Activated naive CD8-positive, alpha-beta T cell treated with anti-CD3 and anti-CD28 coated beads, Interleukin-2, amount 10 ng/mL, durations not matched to agents 7 days and 5 days (primary cell): ENCODE results near the gene LRBA. TPM values are rescaled to one million over a fixed set of nuclear protein-coding genes. Genes with fewer than 3 reads are reported as not detected.
"Not testable (repeated sequence)": the region's sequence is repeated elsewhere in the genome, so short reads cannot be mapped to it uniquely, and the experiment has no call there.

ENCODE experiments used
- ATAC-seq: fragments of 150-1000 bp; cut with Tn5 transposase; one replicate; pipeline ENCODE4 v1.10.0; 2021; ENCODE audit warnings: low read depth, moderate library complexity
- POLR2A ChIA-PET: fragments of 350-600 bp; sonication (Branson Sonifier 250); formaldehyde crosslinking; loops from one replicate; lab custom pipeline; 2021; ENCODE audit warnings: antibody characterized with exemption; lab: Charles Lee
- DNase-seq: peaks from one replicate; pipeline ENCODE4 v3.0.0; 2021
- H3K27ac Mint-ChIP-seq: one replicate; pipeline ENCODE4 v1.8.0; 2022; ENCODE audit warnings: mild to moderate bottlenecking, mixed read lengths
- H3K27me3 Mint-ChIP-seq: one replicate; pipeline ENCODE4 v1.8.0; 2022; ENCODE audit warnings: mild to moderate bottlenecking, moderate library complexity, mixed read lengths
- H3K36me3 Mint-ChIP-seq: one replicate; pipeline ENCODE4 v1.8.0; 2021; ENCODE audit warnings: mild to moderate bottlenecking, mixed read lengths
- H3K4me1 Mint-ChIP-seq: one replicate; pipeline ENCODE4 v1.8.0; 2021; ENCODE audit warnings: mixed read lengths
- H3K4me3 Mint-ChIP-seq: one replicate; pipeline ENCODE4 v1.8.0; 2022; ENCODE audit warnings: mild to moderate bottlenecking, moderate library complexity, mixed read lengths
- H3K9me3 Mint-ChIP-seq: one replicate; pipeline ENCODE4 v1.8.0; 2021; ENCODE audit warnings: mixed read lengths
- total RNA-seq, 2 experiments: library from RNA; stranded (reverse); gene quantifications; one replicate each; pipeline ENCODE4 v1.2.3, GENCODE V29; 2021

The LRBA gene
- total RNA-seq, 2 experiments from 2014 or later = 47.9 to 50.6 TPM

DNA sequence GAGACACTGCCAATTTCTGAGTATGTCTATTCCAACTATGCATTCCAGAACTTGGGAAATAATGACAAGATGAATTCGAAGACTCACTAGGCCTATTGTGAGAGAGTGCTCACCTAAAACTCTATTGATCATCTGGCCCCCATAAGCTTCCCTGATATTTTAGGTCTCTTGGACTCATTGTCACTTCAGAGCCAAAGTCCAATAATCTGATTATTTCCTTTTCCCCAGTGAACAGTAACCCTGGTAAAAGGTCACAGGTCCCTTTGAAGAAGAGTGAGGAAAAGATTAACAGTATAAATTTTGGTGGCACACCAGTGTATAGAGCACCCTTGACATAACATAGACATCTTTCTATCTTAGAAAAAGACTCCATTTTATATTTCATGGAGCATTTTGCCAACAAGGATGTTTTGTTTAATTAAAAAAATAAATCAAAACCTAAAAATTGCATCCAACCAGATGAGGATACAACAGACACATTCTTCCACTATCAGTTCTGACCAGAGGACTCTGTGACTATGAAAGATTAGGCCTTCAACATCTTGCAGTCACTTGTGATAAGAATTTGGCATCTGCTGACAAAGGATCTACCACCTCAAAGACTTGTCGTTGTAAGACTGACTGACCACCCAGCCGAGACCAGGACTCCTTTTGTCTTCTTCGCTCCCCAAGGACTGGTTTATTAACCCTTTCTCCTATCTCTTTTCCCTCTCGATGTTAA is 241.2 kb downstream of the LRBA start:
- DNase-seq = no peak
- H3K4me1 Mint-ChIP-seq = peaks cover 1% of the 10 kb centered on the region
- ATAC-seq = no peak
- H3K4me3 Mint-ChIP-seq = no peak overlapping the region
- peaks cover 2% of the 10 kb centered on the region for H3K9me3 Mint-ChIP-seq
- POLR2A ChIA-PET = no interaction called here
- no peaks in the 10 kb centered on the region for H3K27me3 Mint-ChIP-seq
- peaks cover 20% of the 10 kb centered on the region for H3K36me3 Mint-ChIP-seq
- no peak overlapping the region for H3K27ac Mint-ChIP-seq

DNA sequence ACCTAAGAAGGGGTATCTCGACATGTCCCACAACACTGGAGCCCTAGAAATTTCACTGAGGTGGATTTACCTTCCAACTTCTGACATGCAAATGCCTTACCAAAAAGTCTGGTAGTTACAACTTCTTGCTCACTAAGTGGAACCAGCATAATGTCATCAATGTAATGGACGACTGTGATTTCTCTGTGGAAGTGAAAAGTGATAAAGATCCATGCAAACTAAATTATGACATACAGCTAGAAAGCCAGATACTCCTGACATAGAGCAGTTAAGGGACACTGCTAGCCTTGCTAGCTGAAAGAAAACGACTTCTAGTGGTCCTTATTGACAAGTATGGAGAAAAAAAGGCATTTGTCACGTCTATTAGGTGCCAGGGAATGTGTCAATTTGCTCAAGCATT is 242.1 kb downstream of the LRBA start:
- no peaks in the 10 kb centered on the region for H3K27me3 Mint-ChIP-seq
- ATAC-seq = no peak
- POLR2A ChIA-PET = no interaction called here

DNA sequence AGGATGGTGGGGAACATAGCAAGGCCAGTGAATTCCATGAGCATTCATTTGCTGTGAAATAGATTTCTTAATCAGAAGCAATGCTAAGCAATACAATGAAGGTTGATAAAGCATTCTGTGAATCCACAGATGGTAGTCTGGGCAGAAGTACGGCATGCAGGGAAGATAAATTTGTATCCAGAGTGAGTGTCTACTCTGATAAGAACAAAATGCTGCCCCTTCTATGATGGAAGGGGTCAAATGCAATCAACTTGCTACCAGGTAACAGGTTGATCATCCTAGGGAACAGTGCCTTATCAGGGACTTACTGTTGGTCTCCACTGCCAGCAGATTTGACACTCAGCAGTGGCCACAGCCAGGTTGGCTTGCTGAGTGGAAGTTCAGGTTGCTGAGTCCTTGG is 243.7 kb downstream of the LRBA start:
- Mint-ChIP-seq H3K27ac (peak overlapping the region; percentile 38), H3K9me3 (peaks cover 1% of the 10 kb centered on the region), H3K4me1 (peaks cover 1% of the 10 kb centered on the region), H3K4me3 (no peak overlapping the region), H3K36me3 (peaks cover 19% of the 10 kb centered on the region), H3K27me3 (no peaks in the 10 kb centered on the region)
- no peak for DNase-seq
- ATAC-seq = no peak
- POLR2A ChIA-PET = no interaction called here

More for the DNA sequence above, 242.1 kb downstream of the LRBA start:
- no peak for DNase-seq
- no peak overlapping the region for H3K27ac Mint-ChIP-seq
- H3K4me3 Mint-ChIP-seq = no peak overlapping the region
- peaks cover 2% of the 10 kb centered on the region for H3K9me3 Mint-ChIP-seq
- peaks cover 20% of the 10 kb centered on the region for H3K36me3 Mint-ChIP-seq
- H3K4me1 Mint-ChIP-seq = peaks cover 2% of the 10 kb centered on the region

DNA sequence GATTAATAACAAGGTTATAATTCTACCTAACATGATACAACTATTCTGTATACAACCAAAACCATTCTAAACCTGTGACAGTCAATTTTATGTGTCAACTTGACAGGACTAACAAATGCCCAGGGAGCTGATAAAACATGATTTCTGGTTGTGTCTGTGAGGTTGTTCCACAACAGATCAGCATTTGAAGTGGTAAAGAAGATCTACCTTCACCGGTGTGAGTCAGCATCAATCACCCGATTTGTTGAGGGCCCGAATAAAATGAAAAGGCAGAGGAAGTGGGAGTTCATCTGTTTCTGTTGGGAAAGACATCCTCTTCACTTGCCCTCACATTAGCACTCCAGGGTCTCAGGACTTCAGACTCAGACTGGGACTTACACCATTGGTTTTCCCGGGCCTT is 245.2 kb downstream of the LRBA start:
- Mint-ChIP-seq H3K27ac (no peak overlapping the region), H3K4me1 (peaks cover 1% of the 10 kb centered on the region), H3K27me3 (no peaks in the 10 kb centered on the region), H3K4me3 (no peak overlapping the region), H3K36me3 (peaks cover 21% of the 10 kb centered on the region), H3K9me3 (peaks cover 1% of the 10 kb centered on the region)
- ATAC-seq = no peak
- POLR2A ChIA-PET = no interaction called here
- DNase-seq = no peak

DNA sequence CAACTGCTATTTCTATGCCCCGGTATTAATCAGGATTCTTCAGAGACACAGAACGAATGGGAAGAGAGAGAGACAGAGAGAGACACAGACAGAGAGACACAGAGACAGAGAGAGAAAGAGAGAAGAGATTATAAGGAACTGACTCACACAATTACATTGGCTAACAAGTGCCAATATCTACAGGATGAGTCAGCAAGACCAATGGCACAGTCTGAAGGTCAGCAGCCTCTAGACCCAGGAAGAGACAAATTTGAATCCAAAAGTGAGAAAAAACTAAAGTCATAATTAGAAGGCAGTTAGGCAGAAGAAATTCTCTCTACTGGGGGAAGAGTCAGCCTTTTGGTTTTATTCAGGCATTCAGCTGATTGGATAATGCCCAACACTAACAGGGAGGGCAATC is 245.8 kb downstream of the LRBA start:
- Mint-ChIP-seq H3K9me3 (peaks cover 2% of the 10 kb centered on the region), H3K36me3 (peaks cover 21% of the 10 kb centered on the region), H3K4me3 (no peak overlapping the region), H3K27me3 (no peaks in the 10 kb centered on the region), H3K27ac (no peak overlapping the region), H3K4me1 (peaks cover 1% of the 10 kb centered on the region)
- no peak for DNase-seq
- POLR2A ChIA-PET = no interaction called here
- ATAC-seq = no peak

DNA sequence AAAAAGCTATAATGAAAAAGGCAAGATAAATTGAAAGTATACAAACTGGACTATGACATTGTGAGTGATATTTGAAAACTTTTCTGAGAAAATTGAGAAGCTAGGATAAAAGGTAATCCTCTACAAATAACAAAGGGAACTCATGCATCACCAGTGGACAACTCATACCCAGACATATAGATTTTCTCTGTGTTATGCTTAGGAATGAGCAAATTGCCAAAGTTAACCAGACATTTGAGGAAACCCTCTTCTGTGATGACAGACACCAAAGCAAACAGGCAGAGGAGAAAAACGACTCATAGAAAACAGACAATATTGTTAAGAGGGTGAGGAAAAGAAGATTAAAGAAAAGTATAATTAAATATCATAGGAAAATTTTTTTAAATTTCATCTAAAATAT is 246.6 kb downstream of the LRBA start:
- no peak for ATAC-seq
- peaks cover 2% of the 10 kb centered on the region for H3K9me3 Mint-ChIP-seq
- no peak overlapping the region for H3K27ac Mint-ChIP-seq
- no peak overlapping the region for H3K4me3 Mint-ChIP-seq
- H3K27me3 Mint-ChIP-seq = no peaks in the 10 kb centered on the region
- POLR2A ChIA-PET = no interaction called here
- DNase-seq = no peak
- peaks cover 19% of the 10 kb centered on the region for H3K36me3 Mint-ChIP-seq
- H3K4me1 Mint-ChIP-seq = peaks cover 1% of the 10 kb centered on the region

DNA sequence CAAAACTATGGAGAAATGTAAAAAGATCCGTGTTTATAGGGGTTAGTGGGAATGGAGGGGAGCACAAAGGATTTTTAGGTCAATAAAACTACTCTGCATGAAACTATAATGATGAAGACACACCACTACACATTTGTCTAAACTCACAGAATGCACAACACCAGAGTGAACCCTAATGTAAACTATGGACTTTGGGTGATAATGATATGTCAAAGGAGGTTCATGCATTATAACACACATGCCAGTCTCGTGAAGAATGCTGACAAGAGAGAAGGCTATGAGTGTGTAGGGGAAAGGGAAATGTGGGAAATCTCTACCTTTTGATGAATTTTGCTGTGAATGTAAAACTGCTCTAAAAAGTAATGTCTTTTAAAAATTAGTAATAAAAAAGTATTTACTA is 249.9 kb downstream of the LRBA start:
- no peak for DNase-seq

DNA sequence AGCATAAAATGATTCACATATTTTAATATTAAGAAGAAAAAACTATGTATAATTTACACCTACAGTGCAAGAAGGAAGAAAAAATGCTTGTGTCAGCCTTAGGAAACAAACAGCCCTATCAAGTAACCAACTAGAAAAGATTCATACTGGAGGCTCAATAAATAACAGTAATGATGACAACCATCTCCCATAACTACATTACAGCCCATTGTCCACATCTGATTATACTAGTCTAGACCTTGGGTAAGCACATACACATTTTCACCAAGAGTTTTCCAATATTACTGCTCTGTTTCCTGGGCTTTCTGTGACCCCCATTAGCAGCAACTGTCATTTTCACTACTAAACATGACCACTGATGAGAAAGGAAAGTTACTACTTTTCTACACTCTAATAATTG is 263.4 kb downstream of the LRBA start:
- no peaks in the 10 kb centered on the region for H3K4me1 Mint-ChIP-seq
- POLR2A ChIA-PET = no interaction called here

More for the DNA sequence above, 249.9 kb downstream of the LRBA start:
- H3K4me1 Mint-ChIP-seq = peaks cover 1% of the 10 kb centered on the region
- no peak for ATAC-seq
- no peak overlapping the region for H3K4me3 Mint-ChIP-seq
- POLR2A ChIA-PET = no interaction called here
- no peaks in the 10 kb centered on the region for H3K27me3 Mint-ChIP-seq
- no peak overlapping the region for H3K27ac Mint-ChIP-seq
- H3K9me3 Mint-ChIP-seq = peaks cover 2% of the 10 kb centered on the region
- H3K36me3 Mint-ChIP-seq = peaks cover 19% of the 10 kb centered on the region

DNA sequence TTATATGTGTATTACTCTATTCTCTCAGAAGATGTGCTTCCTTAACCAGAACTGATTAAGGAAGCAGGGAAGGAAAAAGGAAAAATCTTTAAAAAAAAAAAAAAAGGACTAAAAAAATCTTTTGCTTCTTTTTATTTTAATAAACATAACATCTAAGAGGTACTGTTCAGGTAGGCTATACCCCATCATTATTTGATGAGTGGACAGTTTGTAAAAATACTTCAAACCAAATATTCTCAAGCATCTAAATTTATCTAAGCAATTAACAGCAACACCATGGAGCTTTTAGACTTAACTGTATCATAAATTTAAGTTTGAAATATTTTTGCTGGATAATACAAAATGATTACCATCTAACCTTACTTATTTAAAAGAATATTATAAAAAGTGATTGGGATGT is 264.3 kb downstream of the LRBA start:
- H3K36me3 Mint-ChIP-seq = peaks cover 18% of the 10 kb centered on the region
- POLR2A ChIA-PET = no interaction called here
- H3K27me3 Mint-ChIP-seq = no peaks in the 10 kb centered on the region
- no peak overlapping the region for H3K4me3 Mint-ChIP-seq
- H3K27ac Mint-ChIP-seq = no peak overlapping the region
- ATAC-seq (no peak), DNase-seq (no peak)
- no peaks in the 10 kb centered on the region for H3K9me3 Mint-ChIP-seq
- H3K4me1 Mint-ChIP-seq = no peaks in the 10 kb centered on the region

More for the DNA sequence above, 263.4 kb downstream of the LRBA start:
- H3K4me3 Mint-ChIP-seq = no peak overlapping the region
- H3K27ac Mint-ChIP-seq = no peak overlapping the region
- DNase-seq (no peak), ATAC-seq (no peak)
- no peaks in the 10 kb centered on the region for H3K9me3 Mint-ChIP-seq
- H3K27me3 Mint-ChIP-seq = no peaks in the 10 kb centered on the region
- peaks cover 16% of the 10 kb centered on the region for H3K36me3 Mint-ChIP-seq

DNA sequence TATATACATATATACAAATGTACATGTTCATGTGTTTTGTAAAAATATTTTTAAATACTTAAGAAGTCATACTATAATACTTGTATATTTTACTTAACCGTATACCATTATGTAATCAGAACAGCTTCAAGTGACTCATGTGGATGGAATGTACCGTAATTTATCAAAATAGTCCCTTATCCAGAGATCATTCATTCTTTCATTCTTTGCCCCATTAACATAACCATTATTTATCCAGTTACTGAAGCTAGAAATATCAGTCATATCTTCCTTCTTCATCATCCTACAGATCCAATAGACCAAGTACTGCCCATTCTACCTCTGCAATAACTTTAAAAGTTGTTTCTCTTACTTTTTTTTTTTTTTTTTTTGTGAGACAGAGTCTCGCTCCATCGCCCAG is 268.9 kb downstream of the LRBA start:
- Mint-ChIP-seq H3K9me3 (no peaks in the 10 kb centered on the region), H3K27me3 (no peaks in the 10 kb centered on the region), H3K36me3 (peaks cover 13% of the 10 kb centered on the region), H3K27ac (no peak overlapping the region), H3K4me1 (no peaks in the 10 kb centered on the region), H3K4me3 (no peak overlapping the region)
- ATAC-seq (no peak), DNase-seq (no peak)
- POLR2A ChIA-PET = no interaction called here

DNA sequence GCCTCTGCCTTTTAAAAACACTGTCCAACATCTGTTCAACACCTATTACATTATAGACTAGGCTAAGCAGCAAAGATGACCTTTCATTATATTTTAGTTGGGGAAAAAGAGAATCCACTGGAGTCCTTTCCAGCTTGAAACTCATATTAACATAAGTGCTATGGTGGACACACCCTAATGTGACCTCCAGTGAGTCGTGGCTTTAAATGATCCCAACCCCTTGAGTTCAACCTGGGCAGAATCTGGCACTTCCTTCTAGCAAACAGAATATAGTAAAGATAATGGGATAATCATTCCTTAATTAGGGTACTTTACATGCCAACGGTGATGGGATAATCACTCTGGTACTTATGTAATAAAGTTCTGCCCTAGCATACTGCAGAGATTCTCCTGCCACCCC is 270.5 kb downstream of the LRBA start:
- POLR2A ChIA-PET = no interaction called here
- H3K36me3 Mint-ChIP-seq = peaks cover 19% of the 10 kb centered on the region
- peaks cover 3% of the 10 kb centered on the region for H3K9me3 Mint-ChIP-seq
- H3K27me3 Mint-ChIP-seq = no peaks in the 10 kb centered on the region
- ATAC-seq (no peak), DNase-seq (no peak)
- no peaks in the 10 kb centered on the region for H3K4me1 Mint-ChIP-seq
- no peak overlapping the region for H3K4me3 Mint-ChIP-seq
- H3K27ac Mint-ChIP-seq = no peak overlapping the region

DNA sequence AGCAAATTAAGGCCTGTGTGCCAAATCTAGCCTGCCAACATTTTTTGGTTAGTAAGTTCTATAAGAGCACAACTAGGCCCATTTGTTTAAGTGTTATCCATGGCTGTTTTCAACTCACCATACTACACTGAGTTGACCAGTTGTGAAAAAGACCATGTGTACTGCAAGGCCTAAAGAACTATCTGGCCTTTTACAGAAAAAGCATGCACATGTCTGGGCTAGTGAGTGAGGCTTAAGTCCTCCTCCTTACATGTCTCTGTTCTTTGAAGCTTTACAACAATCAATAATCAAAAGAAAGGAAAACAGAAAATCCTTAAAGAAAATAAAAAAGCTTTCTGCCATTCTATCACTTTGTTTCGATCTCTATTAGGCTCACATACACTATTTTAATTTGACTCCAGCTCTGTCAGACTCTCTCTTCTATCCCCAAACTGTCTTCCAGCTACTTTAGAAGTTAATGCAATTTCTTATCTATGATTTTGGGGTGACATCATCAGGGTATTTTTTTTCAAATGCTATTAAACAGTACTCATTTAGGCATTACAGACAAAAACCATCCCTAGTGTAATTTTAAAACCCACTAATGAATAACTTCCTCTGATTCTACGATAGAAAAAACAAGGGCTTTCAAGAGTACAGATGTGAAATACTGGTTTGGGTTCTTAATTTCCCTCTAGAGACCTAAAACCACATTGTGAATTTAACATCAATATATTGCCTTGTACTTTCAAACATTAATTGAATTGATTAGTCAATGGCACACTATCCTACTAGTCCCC is 271.3 kb downstream of the LRBA start:
- H3K4me3 Mint-ChIP-seq = no peak overlapping the region
- H3K4me1 Mint-ChIP-seq = no peaks in the 10 kb centered on the region
- H3K36me3 Mint-ChIP-seq = peaks cover 19% of the 10 kb centered on the region
- no peaks in the 10 kb centered on the region for H3K27me3 Mint-ChIP-seq
- H3K27ac Mint-ChIP-seq = no peak overlapping the region
- H3K9me3 Mint-ChIP-seq = peaks cover 3% of the 10 kb centered on the region
- DNase-seq (no peak), ATAC-seq (no peak)
- POLR2A ChIA-PET = no interaction called here

DNA sequence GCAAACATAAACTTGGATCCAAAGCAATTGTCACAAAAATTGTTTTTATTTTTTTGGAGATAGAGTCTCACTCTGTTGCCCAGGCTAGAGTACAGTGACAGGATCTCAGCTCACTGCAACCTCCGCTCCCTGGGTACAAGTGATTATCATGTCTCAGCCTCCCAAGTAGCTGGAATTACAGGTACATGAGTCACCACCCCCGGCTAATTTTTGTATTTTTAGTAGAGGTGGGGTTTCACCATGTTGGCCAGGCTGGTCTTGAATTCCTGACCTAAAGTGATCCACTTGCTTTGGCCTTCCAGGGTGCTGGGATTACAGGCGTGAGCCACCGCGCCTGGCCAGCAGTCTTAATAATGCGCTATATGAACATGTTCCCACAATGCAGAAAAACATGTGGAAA is 272.2 kb downstream of the LRBA start:
- peaks cover 18% of the 10 kb centered on the region for H3K36me3 Mint-ChIP-seq
- DNase-seq, H3K9me3 Mint-ChIP-seq, H3K4me1 Mint-ChIP-seq, POLR2A ChIA-PET, H3K27ac Mint-ChIP-seq, H3K27me3 Mint-ChIP-seq, ATAC-seq, H3K4me3 Mint-ChIP-seq: not testable (repeated sequence)

DNA sequence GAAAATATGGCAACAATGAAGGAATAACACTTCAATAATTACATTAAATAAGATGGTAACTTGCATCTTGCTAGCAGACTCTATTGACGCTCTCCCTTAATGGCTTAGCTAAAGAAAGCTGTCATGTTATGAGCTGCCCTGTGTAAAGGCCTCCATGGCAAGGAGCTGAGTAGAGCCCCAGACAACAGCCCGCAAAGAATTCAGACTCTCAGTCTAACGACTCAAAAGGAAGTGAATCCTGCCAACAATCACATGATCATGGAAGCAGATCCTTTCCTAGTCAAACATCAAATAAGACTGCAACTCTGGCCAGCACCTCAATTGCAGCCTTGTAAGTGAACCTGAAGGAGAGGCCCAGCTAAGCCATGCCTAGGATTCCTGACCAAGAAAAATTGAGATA is 275.5 kb downstream of the LRBA start:
- Mint-ChIP-seq H3K9me3 (peaks cover 3% of the 10 kb centered on the region), H3K27ac (no peak overlapping the region), H3K4me3 (no peak overlapping the region), H3K4me1 (no peaks in the 10 kb centered on the region), H3K36me3 (peaks cover 16% of the 10 kb centered on the region), H3K27me3 (no peaks in the 10 kb centered on the region)
- no peak for ATAC-seq
- POLR2A ChIA-PET = no interaction called here
- DNase-seq = no peak
